Measurements from ENCODE around the gene RNU1-2.
"Not testable (repeated sequence)": the region's sequence is repeated elsewhere in the genome, so short reads cannot be mapped to it uniquely, and the experiment has no call there.

Gene RNU1-2

GRCh38 chr1:16888860-16889816, 6.6 kb upstream of the RNU1-2 start:
- peak; percentile 62 for DNase-seq

DNA sequence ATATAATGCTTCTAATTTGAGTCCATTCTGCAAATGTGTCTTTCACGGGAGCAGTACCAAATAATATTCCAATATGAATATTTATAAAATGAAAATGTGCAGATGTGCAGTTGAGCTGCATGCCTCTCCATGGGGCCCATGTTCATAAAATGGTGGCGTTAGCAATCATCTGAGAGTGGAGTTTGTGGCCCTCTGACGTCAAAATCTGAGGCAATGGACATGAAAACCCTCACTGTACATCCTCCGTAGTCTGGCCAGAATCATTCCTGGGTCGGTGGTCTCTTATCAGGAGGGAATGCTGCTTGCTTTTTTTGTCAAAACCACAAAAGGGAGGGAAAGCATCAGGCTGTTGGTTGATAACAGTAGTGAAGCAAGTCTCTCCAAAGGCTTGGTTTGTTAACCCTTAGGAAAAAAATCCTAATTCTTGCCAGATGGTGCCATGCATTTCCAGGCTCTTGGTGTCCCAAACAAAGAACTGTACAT, 5.2 kb upstream of the RNU1-2 start:
- not testable (repeated sequence) for DNase-seq

DNA sequence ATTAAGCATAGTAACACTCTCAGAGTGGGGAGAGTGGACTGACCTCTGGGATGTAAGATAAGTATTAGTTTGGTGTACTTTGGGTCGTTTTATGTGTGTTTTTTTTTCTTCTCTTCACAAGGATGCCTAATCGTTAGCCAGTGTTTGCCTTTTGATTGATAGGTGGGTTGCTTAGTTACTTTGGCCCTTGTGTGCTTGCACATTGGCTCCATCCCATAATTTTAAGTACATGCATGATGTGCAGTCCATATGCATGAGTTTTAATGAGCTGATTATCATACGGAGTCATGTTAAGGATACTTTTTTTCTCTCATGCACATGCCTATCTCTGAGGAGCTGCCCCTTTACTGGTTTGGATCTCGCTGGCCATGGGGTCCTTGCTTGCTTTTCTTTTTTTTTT, 4.7 kb upstream of the RNU1-2 start:
- not testable (repeated sequence) for DNase-seq

GRCh38 chr1:16892978-16893525, 2.7 kb upstream of the RNU1-2 start:
- not testable (repeated sequence) for DNase-seq

DNA sequence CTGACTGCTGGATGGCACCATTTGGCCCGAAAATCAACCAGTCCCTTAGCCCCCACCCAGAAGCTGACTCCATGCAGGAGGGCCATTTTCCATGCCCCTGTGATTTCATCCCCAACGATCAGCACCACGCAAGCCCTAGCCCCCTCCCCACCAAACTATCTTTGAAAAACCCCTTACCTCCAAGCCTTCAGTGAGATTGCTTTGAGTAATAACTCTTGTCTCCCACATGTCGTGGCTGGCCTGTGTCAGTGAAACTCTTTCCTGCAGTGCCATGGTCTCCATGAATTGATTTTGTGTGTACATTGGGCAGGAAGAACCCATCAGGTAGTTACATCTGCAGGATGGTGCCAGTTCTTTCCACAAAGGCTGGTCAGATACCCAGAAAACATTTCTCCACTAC, 2.0 kb upstream of the RNU1-2 start:
- DNase-seq = not testable (repeated sequence)

GRCh38 chr1:16894338-16894737, 1.4 kb upstream of the RNU1-2 start:
- not testable (repeated sequence) for DNase-seq

DNA sequence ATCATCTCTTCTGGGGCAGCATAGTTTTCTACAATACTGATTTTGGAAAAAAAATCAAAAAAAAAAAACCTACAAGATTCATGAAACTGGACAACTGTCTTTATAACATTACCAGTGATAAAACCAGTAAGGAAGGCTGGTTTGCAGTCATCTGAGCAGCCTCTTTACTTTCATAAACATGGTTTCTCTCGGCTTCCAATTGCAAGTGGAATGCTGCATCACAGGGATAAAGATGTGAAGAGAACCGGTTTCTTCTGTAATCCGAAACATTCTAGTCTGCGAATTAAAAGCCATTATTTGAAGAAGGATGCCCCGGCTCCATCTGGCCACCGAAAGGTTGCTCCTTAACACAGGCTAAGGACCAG, 565 bp upstream of the RNU1-2 start:
- DNase-seq = not testable (repeated sequence)

- DNase-seq = peak; percentile 76
These were observed 706 bp downstream of the RNU1-2 start for GRCh38 chr1:16896316-16897055.

DNA sequence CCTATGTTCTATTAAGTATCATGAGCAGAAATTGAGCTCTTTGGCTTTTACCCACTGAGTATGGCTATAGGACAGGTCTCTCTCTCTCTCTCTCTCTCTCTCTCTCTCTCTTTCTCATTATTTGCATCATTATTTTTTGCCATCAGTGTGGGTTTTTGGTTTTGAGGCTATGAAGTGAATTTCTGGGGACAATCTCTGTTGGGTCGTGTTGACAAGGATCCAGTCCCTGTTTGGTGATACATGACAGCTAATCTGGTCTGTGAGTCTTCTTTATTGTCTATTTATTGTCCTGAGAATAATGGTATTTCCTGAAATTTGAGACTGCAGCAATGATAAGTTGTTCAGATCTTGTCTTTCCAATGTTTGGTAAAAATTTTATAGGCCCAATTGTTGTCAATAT, 1.9 kb downstream of the RNU1-2 start:
- not testable (repeated sequence) for DNase-seq

DNA sequence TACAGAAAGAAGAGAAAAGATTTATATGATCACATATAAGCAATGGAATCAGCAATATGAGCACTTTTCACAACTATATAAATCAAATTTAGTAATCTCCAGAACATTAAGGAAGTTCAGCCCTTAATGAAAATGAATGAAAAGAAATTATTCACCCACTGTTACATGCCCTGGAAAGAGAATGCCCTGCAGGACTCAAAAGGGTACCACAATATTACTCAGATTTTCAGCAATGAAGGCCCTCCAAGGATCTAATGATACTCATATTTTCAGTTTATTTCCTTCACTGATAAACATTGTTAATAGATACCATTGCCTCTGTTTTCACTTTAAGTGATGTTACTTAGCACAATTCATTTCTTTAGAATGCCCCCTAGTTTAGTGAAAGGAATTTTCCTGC, 2.5 kb downstream of the RNU1-2 start:
- not testable (repeated sequence) for DNase-seq

DNA sequence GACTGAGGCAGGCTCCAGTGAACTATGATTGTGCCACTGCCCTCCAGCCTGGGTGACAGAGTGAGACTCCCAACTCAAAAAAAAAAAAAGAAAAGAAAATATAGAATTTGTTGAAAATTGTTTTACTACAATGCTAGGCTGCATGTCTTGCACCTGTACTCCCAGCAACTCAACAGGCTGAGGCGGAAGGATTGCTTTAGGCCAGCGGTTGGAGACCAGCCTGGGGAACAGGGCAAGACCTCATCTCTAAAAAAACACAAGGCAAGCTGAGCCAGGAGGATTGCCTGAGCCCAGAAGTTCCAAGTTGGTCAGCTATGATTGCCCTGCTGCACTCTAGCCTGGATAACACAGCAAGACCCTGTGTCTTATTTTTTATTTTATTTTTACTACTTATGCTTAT, 3.2 kb downstream of the RNU1-2 start:
- not testable (repeated sequence) for DNase-seq

GRCh38 chr1:16900751-16901150, 5.0 kb downstream of the RNU1-2 start:
- DNase-seq = no peak

DNA sequence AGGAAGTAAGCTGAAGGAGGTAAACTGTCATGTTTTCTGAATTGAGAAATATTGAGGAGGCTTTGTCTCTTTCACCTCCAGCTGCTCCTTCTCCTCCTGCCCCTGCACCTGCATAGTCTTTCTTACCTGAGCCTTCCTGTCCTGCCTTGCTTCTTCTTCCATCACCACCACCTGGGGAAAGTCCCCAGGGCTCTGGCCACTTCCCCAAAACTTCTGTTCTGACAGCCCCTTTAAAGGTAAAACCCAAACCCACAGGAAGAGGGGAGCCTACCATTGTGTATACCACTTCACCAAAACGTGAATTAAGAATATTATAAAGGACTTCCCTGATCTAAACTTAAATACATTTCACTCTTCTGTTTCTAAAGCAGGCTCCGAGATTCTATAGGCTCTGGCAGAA, 5.6 kb downstream of the RNU1-2 start:
- not testable (repeated sequence) for DNase-seq

GRCh38 chr1:16903054-16903453, 7.3 kb downstream of the RNU1-2 start:
- no peak for DNase-seq

DNA sequence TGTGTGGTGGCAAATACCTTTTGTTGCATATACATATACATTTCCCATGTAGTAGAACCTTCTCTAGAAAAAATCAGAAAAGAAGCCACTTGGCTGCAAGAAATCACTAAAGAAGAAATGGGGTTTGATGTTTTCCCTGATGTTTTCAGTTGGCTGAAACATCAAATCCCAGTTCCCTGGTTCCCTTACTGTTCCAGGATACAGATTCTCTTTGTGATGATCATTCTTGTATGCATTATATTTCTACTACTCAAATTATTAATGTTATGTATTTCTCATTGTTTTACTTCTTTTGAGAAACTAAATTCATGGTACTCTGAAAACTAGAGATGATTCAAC, 7.6 kb downstream of the RNU1-2 start:
- no peak for DNase-seq

DNA sequence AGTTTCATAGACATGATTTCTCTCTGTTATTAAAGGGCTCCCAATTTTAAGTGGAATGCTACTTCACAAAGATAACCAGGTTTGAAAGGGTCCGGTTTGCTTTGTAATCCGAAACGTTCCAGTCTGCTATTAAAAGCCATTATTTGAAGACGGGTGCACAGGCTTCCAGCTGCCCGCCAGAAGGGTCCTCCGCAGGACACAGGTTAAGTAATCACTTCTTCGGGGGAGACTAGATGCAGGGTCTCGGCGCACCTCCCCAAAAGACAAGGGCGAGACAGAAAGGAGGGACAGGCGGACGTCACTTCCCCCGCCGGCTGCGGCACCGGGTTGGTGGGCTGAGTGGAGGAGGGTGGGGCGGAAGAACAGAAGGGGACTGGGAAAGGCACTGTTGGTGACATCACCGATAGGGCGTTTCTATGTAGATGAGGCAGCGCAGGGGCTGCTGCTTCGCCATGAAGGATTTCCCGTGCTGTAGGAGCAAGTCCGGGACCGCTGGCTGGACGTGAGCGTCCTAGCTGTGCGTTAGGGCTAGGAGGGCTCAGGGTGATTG, 8.9 kb downstream of the RNU1-2 start:
- DNase-seq = peak; percentile 97

DNA sequence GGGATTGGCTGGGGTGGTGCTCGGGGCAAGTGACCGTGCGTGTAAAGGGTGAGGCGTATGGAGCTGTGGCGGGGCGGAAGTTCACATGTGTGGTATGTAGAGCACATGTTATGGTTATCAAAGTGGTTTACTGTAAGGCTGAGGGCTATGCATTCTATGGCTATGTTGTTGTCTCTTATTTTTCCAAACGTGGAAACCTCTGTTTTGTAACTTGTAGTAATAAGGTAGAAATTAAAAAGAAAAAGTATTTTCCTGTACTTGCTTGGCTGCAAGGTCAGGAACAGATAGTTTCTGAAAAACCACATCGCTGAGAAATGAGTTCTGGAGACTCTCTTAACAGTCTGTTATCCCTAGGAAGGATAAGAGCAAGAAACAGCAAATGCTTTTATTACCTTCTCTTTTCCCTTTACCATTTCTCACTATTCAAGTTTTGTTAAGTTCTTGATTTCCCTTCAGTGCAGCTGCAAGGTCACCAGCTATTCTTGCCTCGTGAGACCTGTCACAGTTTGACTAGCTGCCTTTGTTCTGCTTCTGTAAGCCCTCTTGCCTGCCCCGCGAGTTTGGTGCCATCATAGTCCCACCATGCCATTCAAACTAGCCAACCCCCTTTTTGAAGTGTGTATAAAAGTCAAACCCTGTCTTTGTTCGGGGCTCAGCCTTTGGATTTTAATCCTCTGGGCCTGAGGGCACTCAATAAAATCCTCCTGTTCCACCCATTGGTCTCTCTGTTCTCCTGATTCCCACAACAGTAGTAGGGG, 9.5 kb downstream of the RNU1-2 start:
- DNase-seq = no peak

- no peak for DNase-seq
These were observed 10.3 kb downstream of the RNU1-2 start for GRCh38 chr1:16905868-16906702.

DNA sequence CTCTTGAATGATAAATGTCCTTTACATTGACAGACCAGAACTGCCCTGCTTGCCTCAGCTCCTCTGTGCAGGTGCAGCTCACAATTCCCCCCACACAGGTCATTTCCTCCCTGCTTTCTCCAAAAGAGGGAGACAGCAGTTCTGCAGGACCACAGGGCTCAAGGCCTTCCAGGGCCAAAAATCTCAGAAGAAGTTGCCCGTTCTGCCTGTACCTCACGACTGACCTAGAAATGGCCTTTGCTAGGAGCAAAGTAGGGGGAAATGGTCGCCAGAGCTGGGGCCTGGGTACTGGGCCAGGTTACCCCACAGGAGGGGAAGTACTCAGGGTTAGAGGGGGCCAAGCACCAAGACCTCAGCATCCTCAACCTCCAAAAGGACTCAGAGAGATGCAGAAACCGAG, 11.1 kb downstream of the RNU1-2 start:
- DNase-seq = no peak

DNA sequence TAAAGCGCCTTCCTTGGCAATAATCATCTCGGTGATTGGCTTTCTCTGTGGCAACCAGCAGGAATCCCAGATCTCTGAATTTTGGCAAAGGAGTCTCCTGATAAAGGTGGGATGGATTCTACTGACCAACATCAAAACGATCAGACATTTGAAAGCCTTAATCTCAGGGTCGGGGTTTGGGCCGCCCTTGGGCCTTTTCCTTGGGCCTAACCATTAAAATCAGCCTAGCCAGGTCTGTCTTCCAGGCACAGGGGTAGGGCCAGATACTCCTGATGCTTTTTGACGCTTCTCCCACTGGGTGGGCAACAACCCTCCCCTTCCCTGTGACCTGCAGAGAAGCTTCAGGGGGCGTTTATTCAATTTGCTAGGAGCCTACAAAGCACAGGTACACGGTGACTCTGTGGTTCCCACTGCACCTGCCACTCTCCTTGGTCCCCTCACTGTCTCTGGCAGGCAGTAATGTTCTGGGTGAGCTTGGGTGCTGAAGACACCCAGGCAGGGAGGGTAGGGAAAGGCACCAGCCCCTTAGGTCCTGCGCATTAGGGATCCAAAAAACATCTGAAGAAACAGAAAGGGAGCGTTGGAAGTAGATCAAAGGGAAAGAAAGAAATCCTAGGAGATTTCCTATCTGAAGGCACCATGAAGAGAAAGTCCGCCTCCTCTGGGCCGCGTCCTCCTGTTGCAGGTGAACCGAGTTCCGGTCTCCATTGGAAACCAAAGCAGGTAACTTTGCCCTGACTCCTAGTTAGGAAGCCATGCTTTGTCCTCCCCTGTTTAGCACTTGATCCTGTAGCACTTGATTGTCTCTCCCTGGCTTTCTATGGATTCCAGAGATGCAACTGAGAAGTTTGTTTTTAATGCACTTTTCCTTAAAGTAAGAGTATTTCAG, 12.3 kb downstream of the RNU1-2 start:
- no peak for DNase-seq

All from stimulated activated CD4-positive, alpha-beta T cell treated with anti-CD3 and anti-CD28 coated beads, Interleukin-4, amount 100 ng/mL, for 1 hour (primary cell).